H9 (cell line): ENCODE measurements around the gene ITGAE. TPM values are rescaled to one million over a fixed set of nuclear protein-coding genes. Genes with fewer than 3 reads are reported as not detected.

Source experiments
- DNase-seq: peaks from one replicate; pipeline ENCODE4 v3.0.0-alpha.2; 2017
- H2AFZ ChIP-seq: one replicate; pipeline ENCODE4 v1.6.1; 2013; ENCODE audit warnings: mild to moderate bottlenecking, low read length, control low read depth, moderate library complexity
- H2AK5ac ChIP-seq: 2 replicates; pipeline ENCODE4 v1.6.1; 2013; ENCODE audit warnings: low read length, control low read depth, mixed read lengths; ENCODE audit not compliant: insufficient read length
- H2BK120ac ChIP-seq: one replicate; pipeline ENCODE4 v1.6.1; 2013; ENCODE audit warnings: low read depth, mild to moderate bottlenecking, low read length, control low read depth, inconsistent platforms; ENCODE audit not compliant: poor library complexity, severe bottlenecking
- H2BK12ac ChIP-seq: 2 replicates; pipeline ENCODE4 v1.6.1; 2013; ENCODE audit warnings: low read length, control low read depth, mixed read lengths, low read depth; ENCODE audit not compliant: insufficient read length
- H2BK15ac ChIP-seq: 2 replicates; pipeline ENCODE4 v1.6.1; 2013; ENCODE audit warnings: low read depth, low read length, control low read depth
- H2BK20ac ChIP-seq: one replicate; pipeline ENCODE4 v1.6.1; 2013; ENCODE audit warnings: low read depth, mild to moderate bottlenecking, low read length, control low read depth, inconsistent platforms; ENCODE audit not compliant: poor library complexity, severe bottlenecking
- H2BK5ac ChIP-seq: 2 replicates; pipeline ENCODE4 v1.6.1; 2013; ENCODE audit warnings: low read length, control low read depth, mixed read lengths; ENCODE audit not compliant: insufficient read length
- H3K14ac ChIP-seq: 2 replicates; pipeline ENCODE4 v1.6.1; 2013; ENCODE audit warnings: low read length, control low read depth; ENCODE audit not compliant: insufficient read depth
- H3K18ac ChIP-seq: 2 replicates; pipeline ENCODE4 v1.6.1; 2013; ENCODE audit warnings: low read depth, mild to moderate bottlenecking, mixed read lengths, low read length, control low read depth; ENCODE audit not compliant: insufficient read length
- H3K23ac ChIP-seq: 2 replicates; pipeline ENCODE4 v1.6.1; 2013; ENCODE audit warnings: low read length, control low read depth, mixed read lengths, low read depth; ENCODE audit not compliant: insufficient read length
- H3K23me2 ChIP-seq: 2 replicates; pipeline ENCODE4 v1.6.1; 2013; ENCODE audit warnings: low read depth, mild to moderate bottlenecking, mixed read lengths, low read length, control low read depth; ENCODE audit not compliant: insufficient read length, poor library complexity, severe bottlenecking
- H3K27ac ChIP-seq: 2 replicates; pipeline ENCODE4 v1.5.1; 2013; ENCODE audit warnings: low read length, control low read depth, mixed read lengths, low read depth; ENCODE audit not compliant: insufficient read length
- H3K27me3 ChIP-seq: 2 replicates; pipeline ENCODE4 v1.6.1; 2013; ENCODE audit warnings: low read length, control low read depth, inconsistent platforms; ENCODE audit not compliant: insufficient read depth
- H3K4ac ChIP-seq: 2 replicates; pipeline ENCODE4 v1.6.1; 2013; ENCODE audit warnings: low read depth, mild to moderate bottlenecking, control low read depth, inconsistent platforms, low read length, moderate library complexity
- H3K4me1 ChIP-seq: 2 replicates; pipeline ENCODE4 v1.6.1; 2013; ENCODE audit warnings: low read length, control low read depth, inconsistent platforms; ENCODE audit not compliant: insufficient read depth
- H3K4me2 ChIP-seq: 2 replicates; pipeline ENCODE4 v1.6.1; 2013; ENCODE audit warnings: low read length, control low read depth, mixed read lengths; ENCODE audit not compliant: insufficient read length, insufficient read depth
- H3K56ac ChIP-seq: 2 replicates; pipeline ENCODE4 v1.6.1; 2013; ENCODE audit warnings: low read depth, mild to moderate bottlenecking, mixed read lengths, low read length, control low read depth; ENCODE audit not compliant: insufficient read length
- H3K79me1 ChIP-seq: 2 replicates; pipeline ENCODE4 v1.6.1; 2013; ENCODE audit warnings: low read depth, mild to moderate bottlenecking, moderate library complexity, low read length, control low read depth, inconsistent platforms; ENCODE audit not compliant: insufficient read depth, poor library complexity, severe bottlenecking
- H3K79me2 ChIP-seq: 2 replicates; pipeline ENCODE4 v1.6.1; 2013; ENCODE audit warnings: low read length, control low read depth, inconsistent platforms; ENCODE audit not compliant: insufficient read depth
- H3K9ac ChIP-seq: 2 replicates; pipeline ENCODE4 v1.6.1; 2013; ENCODE audit warnings: low read length, control low read depth, mixed read lengths; ENCODE audit not compliant: insufficient read length; ENCODE audit errors: extremely low read depth
- H3K9me3 ChIP-seq: one replicate; pipeline ENCODE4 v1.6.1; 2013; ENCODE audit warnings: low read depth, low read length, inconsistent platforms; ENCODE audit not compliant: control insufficient read depth
- H3T11ph ChIP-seq: one replicate; pipeline ENCODE4 v1.6.1; 2013; ENCODE audit warnings: mild to moderate bottlenecking, low read length, control low read depth, inconsistent platforms
- H4K20me1 ChIP-seq: one replicate; pipeline ENCODE4 v1.6.1; 2013; ENCODE audit not compliant: control insufficient read depth, insufficient read length, insufficient read depth
- H4K5ac ChIP-seq: 2 replicates; pipeline ENCODE4 v1.6.1; 2013; ENCODE audit warnings: low read depth, mild to moderate bottlenecking, mixed read lengths, low read length, control low read depth; ENCODE audit not compliant: insufficient read length
- H4K8ac ChIP-seq: replicated peaks from 2 replicates; pipeline ENCODE4 v1.6.1; 2013; ENCODE audit warnings: low read length, control low read depth, mixed read lengths, low read depth; ENCODE audit not compliant: insufficient read length
- H4K91ac ChIP-seq: 2 replicates; pipeline ENCODE4 v1.6.1; 2013; ENCODE audit warnings: low read depth, mild to moderate bottlenecking, moderate library complexity, mixed read lengths, low read length, control low read depth; ENCODE audit not compliant: insufficient read length
- H3K27ac Mint-ChIP-seq, 3 experiments: 2 replicates in 2 of 3; 3 replicates in 1 of 3; pipeline ENCODE4 v1.8.0; 2020 to 2021; ENCODE audit warnings: mixed read lengths in 3 of 3, mild to moderate bottlenecking in 1 of 3, moderate library complexity in 1 of 3
- H3K27me3 Mint-ChIP-seq: 2 replicates; pipeline ENCODE4 v1.8.0; 2021; ENCODE audit warnings: low read depth, mild to moderate bottlenecking, moderate library complexity, mixed read lengths
- H3K36me3 Mint-ChIP-seq, 3 experiments: 2 replicates in 2 of 3; 3 replicates in 1 of 3; pipeline ENCODE4 v1.8.0; 2020 to 2021; ENCODE audit warnings: low read depth in 3 of 3, mixed read lengths in 3 of 3; ENCODE audit not compliant: insufficient read depth in 1 of 3
- H3K4me1 Mint-ChIP-seq, 2 experiments: 2 replicates each; pipeline ENCODE4 v1.8.0; 2020; ENCODE audit warnings: mixed read lengths in 2 of 2
- H3K4me3 Mint-ChIP-seq, 2 experiments: 2 replicates in 1 of 2; 3 replicates in 1 of 2; pipeline ENCODE4 v1.8.0; 2020 to 2021; ENCODE audit warnings: mild to moderate bottlenecking in 2 of 2, mixed read lengths in 2 of 2, moderate library complexity in 1 of 2
- H3K9me3 Mint-ChIP-seq, 2 experiments: 2 replicates in 1 of 2; 3 replicates in 1 of 2; pipeline ENCODE4 v1.8.0; 2020; ENCODE audit warnings: mild to moderate bottlenecking in 2 of 2, mixed read lengths in 2 of 2, moderate library complexity in 1 of 2
- CTCF ChIP-seq: fragments of 200-600 bp; sonication (generic); conservative IDR thresholded peaks from 3 replicates; pipeline ENCODE4 v1.8.0; 2021; ENCODE audit warnings: antibody characterized with exemption, mild to moderate bottlenecking
- WGBS: extraction: QIAGEN DNeasy Blood & Tissue Kit; methylation state at CpG from one replicate; pipeline ENCODE4 v1.1.7; 2013; ENCODE audit warnings: missing lambda C conversion rate, low lambda C conversion rate, mixed read lengths; ENCODE audit not compliant: insufficient read length; ENCODE audit errors: extremely low coverage; 5-methylcytosine and 5-hydroxymethylcytosine counted together
- total RNA-seq: library from RNA; stranded (reverse); gene quantifications from 2 replicates; pipeline ENCODE4 v1.2.1, GENCODE V29; 2021

Gene ITGAE
- total RNA-seq, 1 experiment from 2014 or later, result 23.5 TPM

GRCh38 chr17:3773511-3773910, 27.5 kb downstream of the ITGAE start:
- Mint-ChIP-seq H3K36me3 (no peaks in the 10 kb centered on the region; a peak in 1 of 7 replicates), H3K4me1 (peaks cover 15 to 23% of the 10 kb centered on the region in 2 experiments), H3K4me3 (no peak overlapping the region), H3K9me3 (peaks cover 0 to 3% of the 10 kb centered on the region in 2 experiments; a peak in 2 of 5 replicates), H3K27ac (no peak overlapping the region; a peak in 1 of 7 replicates), H3K27me3 (no peaks in the 10 kb centered on the region; the same call in 1 of the 2 replicates)
- H3K27ac ChIP-seq, result no peak overlapping the region
- no peak overlapping the region for H3K18ac ChIP-seq
- H3K23me2 ChIP-seq, result peaks cover 2% of the 10 kb centered on the region
- H2BK5ac ChIP-seq, result no peak overlapping the region
- H3K27me3 ChIP-seq, result no peaks in the 10 kb centered on the region
- no peak overlapping the region for H3K23ac ChIP-seq
- H2BK12ac ChIP-seq, result no peak overlapping the region
- WGBS, result no CpG with 5 or more reads among the region's 5 CpGs
- H3K79me2 ChIP-seq, result no peaks in the 10 kb centered on the region
- H2BK120ac ChIP-seq, result no peak overlapping the region
- H4K8ac ChIP-seq, result no peak overlapping the region
- H4K20me1 ChIP-seq, result no peaks in the 10 kb centered on the region
- no peak overlapping the region for H3K14ac ChIP-seq
- H3K56ac ChIP-seq, result no peak overlapping the region
- no peaks in the 10 kb centered on the region for H3K79me1 ChIP-seq
- no peak overlapping the region for H4K91ac ChIP-seq
- no peak overlapping the region for H2BK20ac ChIP-seq
- H2AFZ ChIP-seq, result no peak overlapping the region
- TF ChIP-seq CTCF, result no peak
- no peak overlapping the region for H2AK5ac ChIP-seq
- H3T11ph ChIP-seq, result no peak overlapping the region
- H3K4me2 ChIP-seq, result no peak overlapping the region
- H3K4ac ChIP-seq, result no peak overlapping the region
- DNase-seq, result no peak
- no peak overlapping the region for H2BK15ac ChIP-seq
- no peak overlapping the region for H3K9ac ChIP-seq
- H4K5ac ChIP-seq, result no peak overlapping the region
- H3K9me3 ChIP-seq, result no peaks in the 10 kb centered on the region
- H3K4me1 ChIP-seq, result no peaks in the 10 kb centered on the region; the same call in 1 of the 2 replicates
